ENCODE data around the gene GALNT9. TPM values are rescaled to one million over a fixed set of nuclear protein-coding genes. Genes with fewer than 3 reads are reported as not detected.

Gene GALNT9
- total RNA-seq, 2 donors from 2014 or later = 0.34 TPM; not detected in 1

GRCh38 chr12:132173135-132174014 is 156.0 kb downstream of the GALNT9 start:
- ATAC-seq (replicated peaks) = no peak
- Mint-ChIP-seq H3K4me3 (peak overlapping the region; percentile 30), H3K9me3 (no peaks in the 10 kb centered on the region), H3K36me3 (ENCODE audit: low read depth) (no peaks in the 10 kb centered on the region), H3K27me3 (peaks cover 3% of the 10 kb centered on the region), H3K4me1 (peaks cover 1% of the 10 kb centered on the region), H3K27ac (no peak overlapping the region)

GRCh38 chr12:132172619-132173018 is 156.8 kb downstream of the GALNT9 start:
- Mint-ChIP-seq H3K27me3 (peaks cover 3% of the 10 kb centered on the region), H3K4me3 (peak overlapping the region; percentile 30), H3K4me1 (no peaks in the 10 kb centered on the region), H3K27ac (no peak overlapping the region), H3K9me3 (no peaks in the 10 kb centered on the region), H3K36me3 (ENCODE audit: low read depth) (no peaks in the 10 kb centered on the region)
- ATAC-seq (replicated peaks) = no peak

- H3K36me3 Mint-ChIP-seq (ENCODE audit: low read depth) = no peaks in the 10 kb centered on the region
- ATAC-seq (replicated peaks) = no peak
- peaks cover 3% of the 10 kb centered on the region for H3K27me3 Mint-ChIP-seq
- no peak overlapping the region for H3K4me3 Mint-ChIP-seq
- peaks cover 3% of the 10 kb centered on the region for H3K4me1 Mint-ChIP-seq
- H3K9me3 Mint-ChIP-seq = no peaks in the 10 kb centered on the region
- H3K27ac Mint-ChIP-seq = no peak overlapping the region
These were observed 157.3 kb downstream of the GALNT9 start for GRCh38 chr12:132171968-132172521.

- H3K4me1 Mint-ChIP-seq = peaks cover 8% of the 10 kb centered on the region
- peaks cover 3% of the 10 kb centered on the region for H3K27me3 Mint-ChIP-seq
- no peak overlapping the region for H3K4me3 Mint-ChIP-seq
- no peak overlapping the region for H3K27ac Mint-ChIP-seq
- H3K9me3 Mint-ChIP-seq = no peaks in the 10 kb centered on the region
- no peaks in the 10 kb centered on the region for H3K36me3 Mint-ChIP-seq (ENCODE audit: low read depth)
- ATAC-seq (replicated peaks) = no peak
These were observed 158.0 kb downstream of the GALNT9 start for GRCh38 chr12:132171293-132171967.

- peaks cover 3% of the 10 kb centered on the region for H3K27me3 Mint-ChIP-seq
- peaks cover 8% of the 10 kb centered on the region for H3K4me1 Mint-ChIP-seq
- no peak overlapping the region for H3K4me3 Mint-ChIP-seq
- no peaks in the 10 kb centered on the region for H3K9me3 Mint-ChIP-seq
- no peak overlapping the region for H3K27ac Mint-ChIP-seq
- ATAC-seq (replicated peaks) = no peak
- no peaks in the 10 kb centered on the region for H3K36me3 Mint-ChIP-seq (ENCODE audit: low read depth)
These were observed 158.6 kb downstream of the GALNT9 start for GRCh38 chr12:132170637-132171292.

- Mint-ChIP-seq H3K27me3 (peaks cover 3% of the 10 kb centered on the region), H3K27ac (no peak overlapping the region), H3K4me1 (peaks cover 8% of the 10 kb centered on the region), H3K36me3 (ENCODE audit: low read depth) (no peaks in the 10 kb centered on the region), H3K9me3 (no peaks in the 10 kb centered on the region), H3K4me3 (no peak overlapping the region)
- ATAC-seq (replicated peaks) = no peak
These were observed 159.2 kb downstream of the GALNT9 start for GRCh38 chr12:132170094-132170636.

- Mint-ChIP-seq H3K36me3 (ENCODE audit: low read depth) (no peaks in the 10 kb centered on the region), H3K4me3 (no peak overlapping the region), H3K4me1 (peaks cover 10% of the 10 kb centered on the region), H3K9me3 (no peaks in the 10 kb centered on the region), H3K27me3 (no peaks in the 10 kb centered on the region), H3K27ac (no peak overlapping the region)
- ATAC-seq (replicated peaks) = no peak
These were observed 160.0 kb downstream of the GALNT9 start for GRCh38 chr12:132169376-132169775.

GRCh38 chr12:132168311-132169031 is 160.9 kb downstream of the GALNT9 start:
- H3K36me3 Mint-ChIP-seq (ENCODE audit: low read depth) = no peaks in the 10 kb centered on the region
- H3K27me3 Mint-ChIP-seq = no peaks in the 10 kb centered on the region
- peaks cover 15% of the 10 kb centered on the region for H3K4me1 Mint-ChIP-seq
- H3K9me3 Mint-ChIP-seq = no peaks in the 10 kb centered on the region
- H3K4me3 Mint-ChIP-seq = no peak overlapping the region
- ATAC-seq (replicated peaks) = no peak
- no peak overlapping the region for H3K27ac Mint-ChIP-seq

- Mint-ChIP-seq H3K36me3 (ENCODE audit: low read depth) (no peaks in the 10 kb centered on the region), H3K27me3 (no peaks in the 10 kb centered on the region), H3K27ac (no peak overlapping the region), H3K4me1 (peaks cover 15% of the 10 kb centered on the region), H3K4me3 (no peak overlapping the region), H3K9me3 (no peaks in the 10 kb centered on the region)
- peak; percentile 28 for ATAC-seq (replicated peaks)
These were observed 161.6 kb downstream of the GALNT9 start for GRCh38 chr12:132167611-132168310.

- no peak for ATAC-seq (replicated peaks)
- no peak overlapping the region for H3K27ac Mint-ChIP-seq
- no peaks in the 10 kb centered on the region for H3K27me3 Mint-ChIP-seq
- no peaks in the 10 kb centered on the region for H3K36me3 Mint-ChIP-seq (ENCODE audit: low read depth)
- peaks cover 15% of the 10 kb centered on the region for H3K4me1 Mint-ChIP-seq
- no peak overlapping the region for H3K4me3 Mint-ChIP-seq
- H3K9me3 Mint-ChIP-seq = no peaks in the 10 kb centered on the region
These were observed 162.4 kb downstream of the GALNT9 start for GRCh38 chr12:132166801-132167591.

GRCh38 chr12:132166093-132166492 is 163.3 kb downstream of the GALNT9 start:
- Mint-ChIP-seq H3K4me3 (no peak overlapping the region), H3K27me3 (no peaks in the 10 kb centered on the region), H3K27ac (no peak overlapping the region), H3K9me3 (no peaks in the 10 kb centered on the region), H3K36me3 (ENCODE audit: low read depth) (no peaks in the 10 kb centered on the region), H3K4me1 (peaks cover 15% of the 10 kb centered on the region)
- no peak for ATAC-seq (replicated peaks)

- Mint-ChIP-seq H3K27me3 (no peaks in the 10 kb centered on the region), H3K4me1 (peaks cover 15% of the 10 kb centered on the region), H3K27ac (no peak overlapping the region), H3K9me3 (no peaks in the 10 kb centered on the region), H3K4me3 (no peak overlapping the region), H3K36me3 (ENCODE audit: low read depth) (no peaks in the 10 kb centered on the region)
- no peak for ATAC-seq (replicated peaks)
These were observed 163.8 kb downstream of the GALNT9 start for GRCh38 chr12:132165584-132165983.

GRCh38 chr12:132164426-132164825 is 165.0 kb downstream of the GALNT9 start:
- ATAC-seq (replicated peaks) = no peak
- H3K36me3 Mint-ChIP-seq (ENCODE audit: low read depth) = no peaks in the 10 kb centered on the region
- H3K4me1 Mint-ChIP-seq = peaks cover 15% of the 10 kb centered on the region
- H3K4me3 Mint-ChIP-seq = no peak overlapping the region
- no peaks in the 10 kb centered on the region for H3K9me3 Mint-ChIP-seq
- H3K27me3 Mint-ChIP-seq = no peaks in the 10 kb centered on the region
- no peak overlapping the region for H3K27ac Mint-ChIP-seq

Data from activated T-helper 17 cell treated with anti-CD3 and anti-CD28 coated beads, Interleukin-2, amount 50 U/mL, for 72 hours (primary cell).